HG03108 (cell line): ENCODE results near the gene ARPC4.
"Not testable (repeated sequence)": the region's sequence is repeated elsewhere in the genome, so short reads cannot be mapped to it uniquely, and the experiment has no call there.

Source experiments
- ATAC-seq: cut with Tn5 transposase; IDR thresholded peaks from one replicate; pipeline ENCODE4 v1.9.1; 2021; ENCODE audit warnings: moderate library complexity; ENCODE audit not compliant: unreplicated experiment

The ARPC4 gene

DNA sequence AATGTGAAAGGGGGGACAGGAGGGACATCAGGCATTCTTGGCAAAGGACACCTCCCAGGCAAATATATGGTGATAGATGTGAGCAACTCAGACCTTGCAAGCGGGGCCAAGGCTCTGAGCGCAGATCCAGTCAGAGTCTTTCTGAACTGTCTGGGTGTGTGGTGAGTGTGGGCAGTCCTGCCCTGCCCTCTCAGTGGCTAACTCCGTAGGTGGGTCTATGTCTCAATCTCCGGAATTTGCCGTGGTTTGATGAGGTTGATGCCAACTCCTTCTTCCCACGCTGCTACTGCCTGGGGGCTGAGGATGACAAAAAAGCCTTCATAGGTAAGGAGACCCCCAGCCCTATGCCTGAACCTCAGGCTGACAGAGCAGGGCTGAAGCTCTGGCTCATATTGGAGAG, 24.6 kb downstream of the ARPC4 start:
- no peak for ATAC-seq

DNA sequence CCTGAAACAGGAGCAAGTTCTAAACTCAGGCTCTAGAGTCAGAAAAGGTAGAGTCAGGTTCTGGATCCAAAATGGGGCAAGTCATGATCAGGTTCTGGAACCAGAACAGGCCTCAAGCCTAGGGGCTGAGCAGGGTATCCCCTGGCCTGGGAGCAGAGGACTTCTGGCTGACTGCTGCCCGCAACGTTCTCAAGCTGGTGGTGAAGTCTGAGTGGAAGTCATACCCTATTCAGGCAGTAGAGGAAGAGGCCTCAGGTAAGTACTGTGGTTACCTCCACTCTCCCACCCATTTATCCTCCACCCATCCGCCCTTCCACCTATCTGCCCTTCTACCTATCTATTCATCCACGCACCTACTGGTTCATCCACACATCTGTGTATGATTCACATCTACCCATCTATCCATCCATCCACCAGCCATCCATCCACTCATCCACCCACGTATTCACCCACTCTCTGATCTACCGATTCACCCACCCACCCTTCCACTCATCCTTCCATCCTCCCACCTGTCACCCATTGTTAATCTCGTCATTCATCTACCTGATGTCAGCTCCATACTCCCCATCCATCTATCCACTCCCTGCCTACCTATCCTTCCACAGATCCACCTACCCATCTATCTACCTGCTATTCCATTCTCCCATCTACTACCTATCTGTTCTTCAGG, 25.9 kb downstream of the ARPC4 start:
- no peak for ATAC-seq

DNA sequence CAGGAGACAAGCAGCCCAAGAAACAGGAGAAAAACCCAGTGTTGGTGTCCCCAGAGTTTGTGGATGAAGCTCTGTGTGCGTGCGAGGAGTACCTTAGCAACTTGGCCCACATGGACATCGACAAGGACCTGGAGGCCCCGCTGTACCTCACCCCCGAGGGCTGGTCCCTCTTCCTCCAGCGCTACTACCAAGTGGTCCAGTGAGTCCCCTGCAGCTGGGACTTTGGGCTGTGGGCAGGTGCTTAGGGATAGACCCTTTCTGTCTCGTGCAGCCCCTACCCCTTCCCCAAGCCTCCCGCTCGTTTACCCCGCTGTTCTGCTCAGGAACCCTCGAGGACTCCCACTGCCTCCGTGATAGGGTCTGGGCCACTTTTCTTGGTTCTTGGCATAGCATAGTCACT, 27.7 kb downstream of the ARPC4 start:
- no peak for ATAC-seq

DNA sequence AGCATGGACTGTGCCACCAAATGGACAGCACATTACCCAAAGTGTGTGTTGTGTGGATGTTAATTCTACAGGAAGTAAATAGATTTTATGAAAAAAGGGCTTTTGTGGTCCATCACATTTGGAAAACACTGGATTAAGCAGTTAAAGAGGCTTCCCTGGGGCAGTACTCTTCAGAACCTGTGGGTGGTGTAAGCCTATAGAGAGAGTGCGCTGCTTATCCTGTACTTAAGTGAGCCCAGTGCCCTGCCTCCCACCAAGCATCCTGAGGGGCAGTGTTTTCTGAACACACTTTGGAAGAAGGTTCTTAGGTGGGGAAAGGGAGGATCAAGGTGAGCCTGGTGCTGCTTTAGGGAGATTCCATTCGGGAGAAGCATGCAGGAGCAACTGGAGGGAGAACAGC, 28.1 kb downstream of the ARPC4 start:
- no peak for ATAC-seq

DNA sequence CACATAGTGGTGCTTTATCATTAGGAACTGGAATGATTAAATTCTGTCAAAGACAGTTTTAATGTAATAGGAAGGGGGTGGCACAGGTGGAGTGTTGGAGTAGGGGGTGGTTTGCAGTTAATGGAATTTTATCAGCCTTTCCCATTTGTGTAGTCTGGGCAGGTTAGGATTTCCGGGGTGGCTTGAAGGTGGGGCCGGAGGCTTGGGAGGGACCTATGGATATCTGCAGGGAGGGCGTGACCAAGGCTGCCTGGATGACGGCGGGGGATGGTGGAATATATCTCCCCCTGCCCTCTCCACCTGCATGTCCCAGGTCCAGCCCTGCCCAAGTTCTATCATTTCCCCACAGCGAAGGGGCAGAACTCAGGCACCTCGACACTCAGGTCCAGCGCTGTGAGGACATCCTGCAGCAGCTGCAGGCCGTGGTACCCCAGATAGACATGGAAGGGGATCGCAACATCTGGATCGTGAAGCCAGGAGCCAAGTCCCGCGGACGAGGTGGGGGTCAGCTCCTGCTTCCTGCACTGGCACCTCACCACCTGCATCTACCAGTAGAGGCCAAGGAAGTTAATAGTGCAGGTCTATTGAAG, 32.7 kb downstream of the ARPC4 start:
- ATAC-seq, result no peak

DNA sequence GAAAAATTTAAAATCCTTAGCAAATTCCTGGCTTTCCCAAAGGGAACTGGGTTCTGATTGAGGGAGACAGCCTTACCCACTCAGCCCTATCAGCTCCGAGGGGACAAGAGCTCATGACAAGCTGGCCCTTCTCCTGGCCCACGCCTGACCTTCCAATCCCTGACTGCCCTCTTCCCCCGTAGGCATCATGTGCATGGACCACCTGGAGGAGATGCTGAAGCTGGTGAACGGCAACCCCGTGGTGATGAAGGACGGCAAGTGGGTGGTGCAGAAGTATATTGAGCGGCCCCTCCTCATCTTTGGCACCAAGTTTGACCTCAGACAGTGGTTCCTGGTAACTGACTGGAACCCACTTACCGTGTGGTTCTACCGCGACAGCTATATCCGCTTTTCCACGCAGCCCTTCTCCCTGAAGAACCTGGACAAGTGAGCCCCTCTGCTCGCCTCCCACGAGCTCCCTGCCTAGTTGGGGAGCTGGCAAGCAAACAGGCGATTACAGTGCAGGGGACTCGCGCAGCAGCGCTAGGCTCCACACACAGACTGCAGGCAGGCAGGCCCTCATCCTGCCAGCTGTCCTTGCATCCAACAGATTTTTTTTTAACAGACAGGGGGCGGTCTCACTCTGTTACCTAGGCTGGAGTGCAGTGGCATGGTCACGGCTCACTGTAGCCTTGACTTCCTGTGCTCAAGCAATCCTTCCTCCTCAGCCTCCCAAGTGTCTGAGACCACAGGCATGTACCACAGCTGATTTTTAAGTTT, 34.1 kb downstream of the ARPC4 start:
- ATAC-seq, result no peak

DNA sequence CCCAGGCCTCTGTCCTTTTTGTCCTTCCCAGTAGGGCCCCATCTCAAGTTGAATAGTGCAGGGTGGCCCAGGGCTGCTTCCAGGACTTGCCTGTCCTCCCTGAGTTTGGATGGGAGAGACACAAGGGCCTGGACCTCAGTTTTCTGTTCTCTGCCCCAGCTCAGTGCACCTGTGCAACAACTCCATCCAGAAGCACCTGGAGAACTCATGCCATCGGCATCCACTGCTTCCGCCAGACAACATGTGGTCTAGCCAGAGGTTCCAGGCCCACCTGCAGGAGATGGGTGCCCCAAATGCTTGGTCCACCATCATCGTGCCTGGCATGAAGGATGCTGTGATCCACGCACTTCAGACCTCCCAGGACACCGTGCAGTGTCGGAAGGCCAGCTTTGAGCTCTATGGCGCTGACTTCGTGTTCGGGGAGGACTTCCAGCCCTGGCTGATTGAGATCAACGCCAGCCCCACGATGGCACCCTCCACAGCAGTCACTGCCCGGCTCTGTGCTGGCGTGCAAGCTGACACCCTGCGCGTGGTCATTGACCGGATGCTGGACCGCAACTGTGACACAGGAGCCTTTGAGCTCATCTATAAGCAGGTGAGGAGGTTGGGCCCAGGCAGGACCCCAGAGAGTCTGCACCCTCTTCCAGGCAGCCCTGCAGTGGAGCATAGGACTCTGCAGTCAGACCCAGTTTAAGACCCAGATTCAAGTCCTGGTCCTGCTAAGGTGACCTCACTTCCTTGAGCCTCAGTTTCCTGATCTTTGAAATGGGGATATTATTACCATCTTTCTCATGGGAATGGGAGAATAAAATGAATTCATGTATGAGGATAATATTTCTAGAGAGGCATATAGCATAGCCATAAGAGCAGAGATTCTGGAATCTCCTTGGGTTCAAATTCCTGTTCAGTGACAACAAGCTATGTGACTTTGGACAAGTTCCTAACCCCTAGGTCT, 36.2 kb downstream of the ARPC4 start:
- ATAC-seq, result no peak

DNA sequence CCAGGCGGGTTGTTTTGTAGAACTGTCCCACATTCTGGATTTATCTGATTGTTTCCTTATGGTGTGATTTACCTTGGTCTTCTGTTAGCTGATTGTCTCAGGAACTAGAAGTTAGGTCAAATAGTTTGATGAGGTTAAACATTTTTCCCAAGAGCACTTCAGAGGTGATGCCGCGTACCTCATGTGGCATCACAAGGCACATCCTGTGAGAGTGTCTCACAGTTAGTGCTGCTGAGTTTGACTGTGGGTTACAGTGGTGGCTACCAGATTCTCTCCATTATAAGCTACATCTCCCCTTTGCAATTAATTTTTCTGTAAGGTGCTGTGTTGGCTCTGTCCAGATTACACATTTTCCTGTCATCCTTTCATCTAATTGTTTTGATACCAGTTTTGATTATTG, 38.4 kb downstream of the ARPC4 start:
- ATAC-seq, result no peak

DNA sequence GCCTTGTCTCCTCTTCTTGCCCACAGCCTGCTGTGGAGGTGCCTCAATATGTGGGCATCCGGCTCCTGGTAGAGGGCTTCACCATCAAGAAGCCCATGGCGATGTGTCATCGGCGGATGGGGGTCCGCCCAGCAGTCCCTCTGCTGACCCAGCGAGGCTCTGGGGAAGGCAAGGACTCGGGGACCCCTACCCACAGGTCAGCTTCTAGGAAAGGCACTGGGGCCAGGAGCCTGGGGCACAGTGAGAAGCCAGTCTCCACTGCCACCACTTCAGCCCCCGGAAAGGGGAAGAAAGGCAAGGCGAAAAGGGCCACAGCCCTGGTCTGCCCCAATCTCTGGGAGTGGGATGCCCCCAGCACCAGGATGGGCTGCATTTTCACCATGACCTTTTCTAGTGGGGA, 40.2 kb downstream of the ARPC4 start:
- no peak for ATAC-seq

DNA sequence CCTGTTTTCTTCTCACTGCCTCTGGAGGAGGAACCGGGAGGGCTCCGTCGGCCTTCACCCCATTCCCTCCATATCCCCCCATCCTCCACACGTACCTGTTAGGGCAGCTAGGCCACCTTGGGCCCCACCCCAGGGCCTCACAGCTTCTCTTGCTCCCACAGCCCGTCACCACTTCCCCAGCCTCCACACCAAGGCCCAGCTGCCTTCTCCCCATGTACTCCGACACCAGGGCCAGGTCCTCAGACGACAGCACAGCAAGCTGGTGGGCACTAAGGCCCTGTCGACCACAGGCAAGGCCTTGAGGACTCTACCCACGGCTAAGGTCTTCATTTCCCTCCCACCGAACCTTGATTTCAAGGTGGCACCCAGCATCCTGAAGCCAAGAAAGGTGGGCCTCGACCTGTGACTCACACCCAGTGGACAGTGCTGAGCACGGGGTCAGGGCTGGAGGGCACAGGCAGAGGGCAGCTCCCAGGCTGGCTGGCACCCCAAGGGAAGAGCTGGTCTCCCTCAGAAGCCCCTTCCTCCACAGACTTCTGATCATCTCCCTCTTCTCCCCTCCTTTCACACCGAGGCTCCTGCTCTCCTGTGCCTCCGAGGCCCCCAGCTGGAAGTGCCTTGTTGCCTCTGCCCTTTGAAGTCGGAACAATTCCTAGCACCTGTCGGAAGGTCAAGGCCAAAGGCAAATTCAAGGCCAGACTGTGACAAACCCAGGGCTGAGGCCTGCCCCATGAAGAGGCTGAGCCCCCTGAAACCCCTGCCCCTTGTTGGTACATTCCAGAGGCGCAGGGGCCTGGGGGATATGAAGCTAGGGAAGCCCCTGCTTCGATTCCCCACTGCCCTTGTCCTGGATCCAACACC, 41.9 kb downstream of the ARPC4 start:
- ATAC-seq, result no peak

DNA sequence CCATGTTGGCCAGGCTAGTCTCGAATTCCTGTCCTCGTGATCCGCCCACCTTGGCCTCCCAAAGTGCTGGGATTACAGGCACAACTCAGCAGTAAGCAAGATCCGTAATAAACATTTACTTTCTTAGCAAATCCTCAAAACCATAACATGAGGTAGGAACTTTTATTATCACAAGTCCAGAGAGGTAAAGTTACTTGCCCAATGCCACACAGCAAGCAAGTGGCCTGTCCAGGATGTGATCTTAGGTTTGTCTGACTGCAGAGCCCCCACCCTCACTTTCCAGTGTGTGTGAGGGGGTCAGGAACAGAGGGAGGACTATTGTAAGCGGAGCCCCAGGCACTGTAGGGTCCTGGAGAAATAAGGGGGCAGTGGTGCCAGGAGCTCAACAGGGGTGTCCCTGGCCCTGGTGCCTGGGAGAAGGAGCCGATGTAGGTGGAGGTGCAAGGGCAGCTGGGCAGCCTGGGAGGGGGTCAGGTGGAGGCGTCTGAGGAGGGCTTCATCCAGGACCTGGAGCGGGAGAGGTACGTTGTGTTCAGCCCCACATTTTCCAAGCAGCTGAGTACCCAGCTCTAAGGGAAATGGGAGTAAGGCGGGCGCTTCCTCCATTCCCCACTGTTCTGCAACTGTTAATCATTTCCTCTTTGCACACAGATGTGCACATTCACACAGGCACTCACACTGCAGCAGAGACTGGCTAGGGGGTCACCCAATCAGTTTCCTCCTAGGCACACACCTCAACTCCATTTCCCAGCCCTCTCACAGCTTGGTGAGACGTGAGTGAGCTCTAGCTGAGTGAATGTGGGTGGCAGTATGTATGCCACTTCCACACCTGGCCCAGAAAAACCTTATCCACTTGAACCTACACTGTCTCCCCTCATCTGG, 45.1 kb downstream of the ARPC4 start:
- ATAC-seq, result no peak

DNA sequence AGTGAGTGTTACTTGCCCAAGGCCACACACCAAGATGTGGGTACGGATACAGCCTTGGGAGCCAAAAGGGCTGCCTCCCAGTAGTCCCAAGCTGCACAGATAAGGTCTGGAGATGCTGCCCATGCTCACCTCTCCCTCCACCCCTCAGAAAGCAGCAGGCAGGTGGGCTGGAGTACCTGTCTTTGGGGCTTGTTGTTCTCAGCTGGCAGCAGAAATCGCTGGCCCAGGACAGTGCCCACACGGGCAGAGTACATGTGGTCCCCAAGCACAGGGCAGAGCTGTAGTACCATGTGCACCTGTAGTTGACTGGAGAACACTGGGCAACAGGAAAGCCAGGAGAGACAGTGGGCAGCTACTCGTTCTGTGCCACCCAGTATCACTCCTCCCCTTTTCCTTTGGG, 46.0 kb downstream of the ARPC4 start:
- no peak for ATAC-seq

DNA sequence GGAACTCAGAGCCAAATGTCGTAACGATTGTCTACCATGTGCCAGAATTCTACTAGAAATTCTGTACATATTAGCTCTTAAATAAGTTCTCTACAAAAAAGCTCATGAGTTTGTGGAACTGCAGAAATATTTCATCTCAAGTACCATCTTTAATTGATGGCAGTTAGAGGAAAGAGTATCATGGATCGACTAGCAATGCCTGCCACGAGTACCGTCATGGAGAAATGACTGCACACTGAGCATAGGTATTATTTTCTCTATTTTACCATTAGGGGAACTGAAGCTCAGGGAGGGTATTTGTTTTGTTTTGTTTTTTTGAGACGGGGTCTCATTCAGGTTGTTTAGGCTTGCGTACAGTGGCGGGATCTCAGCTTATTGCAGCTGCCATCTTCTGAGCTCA, 48.1 kb downstream of the ARPC4 start:
- no peak for ATAC-seq

DNA sequence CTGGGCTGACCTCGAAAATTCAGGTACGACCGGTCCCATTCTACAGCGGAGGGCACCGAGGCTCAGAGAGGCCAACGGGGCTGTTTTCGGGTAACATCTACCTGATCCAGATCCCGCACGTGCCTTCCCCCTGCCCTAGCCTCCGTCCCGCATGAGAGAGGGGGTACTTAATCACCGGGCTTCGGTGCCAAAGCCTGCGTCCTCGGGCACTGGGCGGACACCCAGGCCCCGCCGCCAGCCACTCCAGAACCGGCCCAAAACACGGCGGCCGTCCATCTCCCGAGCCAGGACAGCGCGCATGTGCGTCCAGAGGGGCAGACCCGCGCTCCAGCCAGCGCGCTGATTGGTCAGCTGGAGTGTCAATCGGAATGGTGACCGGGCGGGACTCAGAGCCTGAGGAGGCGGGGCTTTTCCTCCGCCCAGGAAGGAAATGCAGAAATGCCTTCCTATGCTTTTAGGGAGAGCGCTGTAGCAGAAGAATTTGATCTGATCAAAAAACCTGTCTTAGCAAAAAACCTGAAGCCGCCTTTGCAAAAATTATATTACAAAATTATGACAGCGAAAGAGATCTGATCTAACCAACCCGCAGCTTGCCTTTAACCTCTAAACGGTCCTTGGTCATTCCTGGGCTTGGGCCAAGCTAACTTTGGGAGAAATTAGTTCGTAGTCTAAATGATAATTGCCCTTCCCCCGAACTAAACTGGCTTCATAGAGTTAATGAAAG, 51.0 kb downstream of the ARPC4 start, which contains the start of gene RPUSD3:
RPUSD3 (minus strand) TSS at position 294 of the 724 bp plus-strand sequence; CDS start at position 276, 18 bp downstream.
- peak; percentile 98 for ATAC-seq

DNA sequence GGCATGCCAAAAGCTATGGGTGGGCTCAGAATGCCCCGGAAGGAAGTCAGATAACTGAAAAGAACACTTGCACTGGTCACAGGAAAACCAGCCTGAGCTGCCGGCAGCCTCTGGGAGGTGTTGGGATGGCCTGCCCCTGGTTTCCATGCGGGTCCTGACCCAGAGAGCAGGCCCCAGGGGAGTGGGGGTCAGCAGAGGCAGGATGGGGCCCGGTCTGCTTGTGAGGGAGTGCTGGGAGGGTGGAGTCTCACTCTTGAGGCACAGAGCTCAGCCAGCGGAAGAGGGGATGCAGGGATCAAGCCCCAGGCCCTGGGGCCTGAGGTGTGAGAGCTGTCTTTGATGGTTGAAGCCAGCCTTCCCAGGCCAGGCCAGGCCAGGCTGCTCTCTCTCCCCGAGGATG, 53.3 kb downstream of the ARPC4 start:
- ATAC-seq, result no peak

DNA sequence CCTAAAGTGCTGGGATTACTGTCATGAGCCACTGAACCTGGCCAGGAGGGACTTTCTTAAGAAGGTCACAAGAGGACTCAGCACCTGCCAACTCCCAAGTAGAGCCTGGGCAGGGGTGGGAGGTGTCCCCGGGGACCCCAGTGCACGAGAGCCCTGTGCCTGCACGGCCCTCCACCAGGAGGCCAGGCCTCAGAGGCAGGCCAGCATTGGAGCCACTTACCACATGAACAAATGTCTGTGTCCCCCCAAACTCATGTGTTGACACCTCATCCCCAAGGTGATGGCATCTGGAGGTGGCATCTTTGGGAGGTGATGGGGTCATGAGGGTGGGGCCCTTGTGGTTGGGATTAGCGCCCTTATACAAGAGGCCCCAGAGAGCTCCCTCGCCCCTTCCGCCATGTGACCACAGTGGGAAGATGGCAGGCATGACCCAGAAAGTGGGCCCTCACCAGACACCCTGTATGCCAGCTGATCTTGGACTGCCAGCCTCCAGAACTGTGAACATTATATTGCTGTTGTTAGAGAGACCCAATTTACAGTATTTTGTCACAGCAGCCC, 54.1 kb downstream of the ARPC4 start:
- ATAC-seq, result no peak

DNA sequence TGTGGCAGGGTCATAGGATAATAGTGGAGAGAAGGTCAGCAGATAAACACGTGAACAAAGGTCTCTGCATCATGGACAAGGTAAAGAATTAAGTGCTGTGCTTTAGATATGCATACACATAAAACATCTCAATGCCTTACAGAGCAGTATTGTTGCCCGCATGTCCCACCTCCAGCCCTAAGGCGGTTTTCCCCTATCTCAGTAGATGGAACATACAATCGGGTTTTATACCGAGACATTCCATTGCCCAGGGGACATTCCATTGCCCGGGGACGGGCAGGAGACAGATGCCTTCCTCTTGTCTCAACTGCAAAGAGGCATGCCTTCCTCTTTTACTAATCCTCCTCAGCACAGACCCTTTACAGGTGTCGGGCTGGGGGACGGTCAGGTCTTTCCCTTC, 55.0 kb downstream of the ARPC4 start:
- not testable (repeated sequence) for ATAC-seq

DNA sequence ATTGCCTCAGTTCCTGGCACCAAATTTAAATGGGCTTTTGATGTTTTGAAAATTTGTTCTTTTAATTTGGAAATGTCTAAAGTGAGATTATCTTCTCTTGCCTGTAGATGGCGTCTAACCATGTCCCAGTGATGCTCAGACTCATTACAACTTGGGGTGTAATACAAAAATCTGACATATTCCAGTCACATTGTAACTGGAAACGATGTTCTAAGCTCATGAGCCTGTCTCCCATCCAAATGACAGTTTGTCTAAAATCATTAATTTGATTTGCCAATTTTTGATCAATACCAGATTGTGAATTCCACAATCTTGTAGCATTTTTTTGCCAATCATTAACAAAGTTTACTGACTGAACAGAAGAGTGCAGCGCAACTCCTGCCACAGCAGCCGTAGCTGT, 56.0 kb downstream of the ARPC4 start:
- ATAC-seq, result not testable (repeated sequence)
